Stimulated activated CD8-positive, alpha-beta memory T cell treated with anti-CD3 and anti-CD28 coated beads, Interleukin-7, amount 100 ng/mL, for 24 hours (primary cell): ENCODE data around the gene LPO.
A peak's percentile ranks its signal among the peaks of the same experiment; 100 is the strongest.

ENCODE experiments used
- DNase-seq: peaks from one replicate; pipeline ENCODE4 v3.0.0-alpha.2; 2020; ENCODE audit warnings: low read depth

The LPO gene

GRCh38 chr17:58238147-58238634, at the start of gene LPO:
Gene LPO (plus strand): TSS chr17:58238584. CDS start chr17:58242980, 4,396 bp downstream.
- DNase-seq = no peak

- DNase-seq = no peak
Measured at GRCh38 chr17:58189436-58190146, 48.8 kb upstream of the LPO start.

- no peak for DNase-seq
Measured at GRCh38 chr17:58191241-58191896, 47.0 kb upstream of the LPO start.

- DNase-seq = no peak
Measured at GRCh38 chr17:58192612-58193011, 45.8 kb upstream of the LPO start, which contains the start of gene EPX. Gene EPX (plus strand): TSS chr17:58192726. CDS start chr17:58192847, 121 bp downstream.

GRCh38 chr17:58193641-58194255, 44.6 kb upstream of the LPO start:
- DNase-seq = no peak

GRCh38 chr17:58195518-58196123, 42.8 kb upstream of the LPO start:
- no peak for DNase-seq

GRCh38 chr17:58196610-58197009, 41.8 kb upstream of the LPO start:
- no peak for DNase-seq

- peak; percentile 34 for DNase-seq
Measured at GRCh38 chr17:58200024-58200633, 38.3 kb upstream of the LPO start.

GRCh38 chr17:58202859-58203258, 35.5 kb upstream of the LPO start:
- DNase-seq = no peak

GRCh38 chr17:58204796-58205195, 33.6 kb upstream of the LPO start:
- DNase-seq = no peak

- DNase-seq = no peak
Measured at GRCh38 chr17:58205936-58206335, 32.4 kb upstream of the LPO start.

- no peak for DNase-seq
Measured at GRCh38 chr17:58207451-58207850, 30.9 kb upstream of the LPO start.

- no peak for DNase-seq
Measured at GRCh38 chr17:58208344-58208743, 30.0 kb upstream of the LPO start.

- no peak for DNase-seq
Measured at GRCh38 chr17:58210922-58211321, 27.5 kb upstream of the LPO start.

GRCh38 chr17:58215685-58216084, 22.7 kb upstream of the LPO start:
- no peak for DNase-seq

- no peak for DNase-seq
Measured at GRCh38 chr17:58217766-58218165, 20.6 kb upstream of the LPO start.

GRCh38 chr17:58219007-58219788, 19.2 kb upstream of the LPO start, which contains the start of gene MKS1:
Gene MKS1 (minus strand): TSS chr17:58219255. CDS start chr17:58219230, 25 bp downstream.
- peak; percentile 90 for DNase-seq

- no peak for DNase-seq
Measured at GRCh38 chr17:58219789-58220183, 18.6 kb upstream of the LPO start.

- no peak for DNase-seq
Measured at GRCh38 chr17:58224315-58224714, 14.1 kb upstream of the LPO start.

- DNase-seq = no peak
Measured at GRCh38 chr17:58227733-58228132, 10.7 kb upstream of the LPO start.

- no peak for DNase-seq
Measured at GRCh38 chr17:58228679-58229078, 9.7 kb upstream of the LPO start.
